Esophagus squamous epithelium (tissue), 5 donors: Measurements from ENCODE around the gene RUNDC1. TPM values are rescaled to one million over a fixed set of nuclear protein-coding genes. Genes with fewer than 3 reads are reported as not detected.

Experiments
- DNase-seq: peaks from one replicate; lab custom pipeline; 2025; lab: John Stamatoyannopoulos, UW
- H3K27ac ChIP-seq, 4 donors: fragments of 200-600 bp; sonication (generic); one replicate each; pipeline ENCODE4 v1.5.1; 2016 to 2019; ENCODE audit warnings: mild to moderate bottlenecking in 1 of 4
- H3K27me3 ChIP-seq, 4 donors: fragments of 200-600 bp; sonication (generic); 1 replicate in 3 of 4; 2 replicates in 1 of 4; pipeline versions ENCODE4 v1.5.1 to v1.6.0; 2017 to 2021; ENCODE audit warnings: antibody characterized with exemption in 1 of 4
- H3K36me3 ChIP-seq, 3 donors: fragments of 200-600 bp; sonication (generic); one replicate each; pipeline ENCODE4 v1.5.1; 2016 to 2019
- H3K4me1 ChIP-seq, 3 donors: fragments of 200-600 bp; sonication (generic); one replicate each; pipeline ENCODE4 v1.5.1; 2017 to 2019
- H3K4me3 ChIP-seq, 4 donors: fragments of 200-600 bp; sonication (generic); 1 replicate in 3 of 4; 2 replicates in 1 of 4; pipeline ENCODE4 v1.5.1; 2016 to 2019; ENCODE audit warnings: mild to moderate bottlenecking in 2 of 4, moderate library complexity in 1 of 4
- H3K9me3 ChIP-seq, 3 donors: fragments of 200-600 bp; sonication (generic); one replicate each; pipeline ENCODE4 v1.5.1; 2016 to 2019
- POLR2A ChIP-seq, 4 donors: fragments of 450-650 bp; IDR thresholded peaks; one replicate each; pipeline ENCODE4 v1.6.1; 2017; ENCODE audit warnings: antibody characterized with exemption in 4 of 4, mild to moderate bottlenecking in 4 of 4, moderate library complexity in 3 of 4
- WGBS, 2 donors: methylation state at CpG; one replicate each; pipeline ENCODE4 v1.1.5; 2018; 5-methylcytosine and 5-hydroxymethylcytosine counted together
- intact Hi-C: fragments of 100-400 bp; cut with DNase I; formaldehyde crosslinking; loops from one replicate; pipeline ENCODE4 v1.15.0; 2022
- small RNA-seq, 4 donors: library from RNA; depleted of rRNA; stranded (forward); fragments of <200 nt; gene quantifications; one replicate each; pipeline ENCODE3, GENCODE V24; 2016
- total RNA-seq, 4 donors: library from RNA; depleted of rRNA; stranded (reverse); fragments of >200 nt; gene quantifications; one replicate each; pipeline ENCODE4 v1.1.0, GENCODE V29; 2016
- TF ChIP-seq, protein P1 (sequence below), 6 experiments: fragments of 450-650 bp in 4 of 6; fragments of 200-600 bp in 2 of 6; sonication (generic) in 2 of 6; IDR thresholded peaks; one replicate each; pipeline ENCODE4 v1.5.1; 2016 to 2019; ENCODE audit warnings: antibody characterized with exemption in 6 of 6, mild to moderate bottlenecking in 4 of 6, moderate library complexity in 4 of 6
- donor health status: DM: yes; HTN: yes; CAD: no.

RUNDC1 gene
- total RNA-seq, 4 donors from 2014 or later = 7.4 to 9.8 (median 8.5) TPM

DNA sequence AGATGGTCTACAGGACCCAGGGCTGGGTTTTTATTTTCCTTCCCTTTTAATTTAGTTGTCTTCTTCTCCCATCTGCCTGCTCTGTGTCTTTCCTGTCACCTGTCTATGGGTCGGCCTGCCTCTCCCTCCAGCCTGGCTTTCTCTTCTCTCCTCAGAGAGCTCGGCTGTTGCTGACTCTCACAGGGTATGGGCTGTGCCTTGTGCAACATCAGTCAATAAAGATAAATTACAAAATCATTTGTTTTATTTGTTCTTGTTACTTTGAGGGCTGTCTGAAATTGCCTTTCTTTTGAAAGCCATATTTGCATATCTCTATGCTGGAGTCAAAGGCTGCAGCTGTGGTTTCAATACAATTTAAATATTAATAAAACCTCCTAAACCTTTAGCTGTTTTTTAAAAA lies 60.3 kb downstream of the RUNDC1 start:
- H3K9me3 ChIP-seq = no peaks in the 10 kb centered on the region
- no peak overlapping the region for H3K4me3 ChIP-seq
- DNase-seq = no peak
- no peak for TF ChIP-seq POLR2A (IDR thresholded peaks at IDR 0.05)
- TF ChIP-seq, protein P1, sequence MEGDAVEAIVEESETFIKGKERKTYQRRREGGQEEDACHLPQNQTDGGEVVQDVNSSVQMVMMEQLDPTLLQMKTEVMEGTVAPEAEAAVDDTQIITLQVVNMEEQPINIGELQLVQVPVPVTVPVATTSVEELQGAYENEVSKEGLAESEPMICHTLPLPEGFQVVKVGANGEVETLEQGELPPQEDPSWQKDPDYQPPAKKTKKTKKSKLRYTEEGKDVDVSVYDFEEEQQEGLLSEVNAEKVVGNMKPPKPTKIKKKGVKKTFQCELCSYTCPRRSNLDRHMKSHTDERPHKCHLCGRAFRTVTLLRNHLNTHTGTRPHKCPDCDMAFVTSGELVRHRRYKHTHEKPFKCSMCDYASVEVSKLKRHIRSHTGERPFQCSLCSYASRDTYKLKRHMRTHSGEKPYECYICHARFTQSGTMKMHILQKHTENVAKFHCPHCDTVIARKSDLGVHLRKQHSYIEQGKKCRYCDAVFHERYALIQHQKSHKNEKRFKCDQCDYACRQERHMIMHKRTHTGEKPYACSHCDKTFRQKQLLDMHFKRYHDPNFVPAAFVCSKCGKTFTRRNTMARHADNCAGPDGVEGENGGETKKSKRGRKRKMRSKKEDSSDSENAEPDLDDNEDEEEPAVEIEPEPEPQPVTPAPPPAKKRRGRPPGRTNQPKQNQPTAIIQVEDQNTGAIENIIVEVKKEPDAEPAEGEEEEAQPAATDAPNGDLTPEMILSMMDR (IDR thresholded peaks at IDR 0.05) = no peak
- intact Hi-C loops = no loop called here
- WGBS, 2 donors = 84 to 87% methylated on average over 2 of the region's 2 CpGs
- H3K36me3 ChIP-seq = peaks cover 0 to 6% (median 0%) of the 10 kb centered on the region in 3 donors
- H3K27ac ChIP-seq = no peak overlapping the region
- H3K27me3 ChIP-seq = no peaks in the 10 kb centered on the region
- no peaks in the 10 kb centered on the region for H3K4me1 ChIP-seq

DNA sequence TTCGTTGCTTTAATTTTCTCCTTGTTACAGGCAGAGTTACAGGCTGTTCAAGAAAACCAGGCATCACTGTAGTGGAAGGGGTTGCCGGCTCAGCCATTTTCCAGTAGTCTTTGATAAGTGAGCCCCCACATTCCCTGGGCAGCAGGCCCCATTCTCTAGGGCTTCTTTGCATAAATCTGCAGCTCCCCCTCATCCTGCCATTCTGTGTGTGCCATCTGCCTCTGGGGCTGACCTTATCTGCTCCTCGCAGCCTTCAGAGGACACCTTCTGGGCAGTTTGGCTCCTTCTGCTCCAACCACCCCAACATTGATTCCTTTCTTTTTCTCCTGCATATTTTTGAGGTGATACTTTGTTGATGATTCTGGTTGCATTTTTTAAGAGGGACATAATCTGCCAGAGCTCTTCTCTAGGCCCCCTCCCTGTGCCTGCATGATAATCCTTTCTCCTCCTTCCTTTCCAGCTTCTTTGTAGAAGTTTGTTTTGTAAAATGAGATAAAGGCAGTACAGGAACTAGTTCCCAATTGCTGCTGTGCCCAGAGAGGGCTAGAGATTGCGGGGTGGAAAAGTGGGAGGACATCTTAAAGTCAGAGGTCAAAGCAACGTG lies 61.8 kb downstream of the RUNDC1 start:
- H3K4me1 ChIP-seq = no peaks in the 10 kb centered on the region
- H3K27me3 ChIP-seq = no peaks in the 10 kb centered on the region
- no peak overlapping the region for H3K27ac ChIP-seq
- intact Hi-C loops = no loop called here
- no peak for DNase-seq
- TF ChIP-seq, protein P1 (IDR thresholded peaks at IDR 0.05) = no peak
- no peak for TF ChIP-seq POLR2A (IDR thresholded peaks at IDR 0.05)
- H3K4me3 ChIP-seq = no peak overlapping the region
- WGBS, 2 donors = 74 to 84% methylated on average over 5 of the region's 5 CpGs
- H3K36me3 ChIP-seq = peaks cover 0 to 6% (median 0%) of the 10 kb centered on the region in 3 donors
- H3K9me3 ChIP-seq = no peaks in the 10 kb centered on the region

Small RNA genes within 50 kb of the gene (small RNA-seq; reads per million reads assigned to genes)
- gene AARSD1 (0 reads per million in 4 donors), gene RF00561 (0 reads per million in 4 donors)

Other genes with a start within 250 kb of the RUNDC1 start
- gene EZH1, start 235.5 kb upstream of the RUNDC1 start, total RNA-seq = 10 to 100 TPM; 13.4 to 49.2 (median 22.0) TPM
- gene RAMP2, start 219.3 kb upstream of the RUNDC1 start, total RNA-seq = 10 to 100 TPM in 2 of 4 donors, 1 to 10 TPM in 1, not detected in 1; 4.7 to 23.3 (median 11.8) TPM
- gene VPS25, start 207.1 kb upstream of the RUNDC1 start, total RNA-seq = 10 to 100 TPM; 78.6 to 93.6 (median 83.0) TPM
- gene WNK4, start 200.0 kb upstream of the RUNDC1 start, total RNA-seq = 10 to 100 TPM in 1 of 4 donors, 1 to 10 TPM in 1, under 1 TPM in 2; 0.40 to 14.7 (median 3.9) TPM
- 100 to 1,000 TPM in 1 of 4 donors, 10 to 100 TPM in 3; 76.4 to 101 (median 94.8) TPM for gene COA3, start 181.9 kb upstream of the RUNDC1 start, total RNA-seq
- not detected for gene CNTD1, start 181.7 kb upstream of the RUNDC1 start, total RNA-seq
- 100 to 1,000 TPM in 1 of 4 donors, 10 to 100 TPM in 3; 81.5 to 100 (median 84.5) TPM for gene BECN1, start 156.3 kb upstream of the RUNDC1 start, total RNA-seq
- gene PSME3, start 147.2 kb upstream of the RUNDC1 start, total RNA-seq = 100 to 1,000 TPM in 1 of 4 donors, 10 to 100 TPM in 3; 91.0 to 121 (median 93.7) TPM
- gene AOC2, start 136.0 kb upstream of the RUNDC1 start, total RNA-seq = 1 to 10 TPM in 2 of 4 donors, under 1 TPM in 2; 0.61 to 2.1 (median 1.2) TPM
- 10 to 100 TPM in 1 of 4 donors, 1 to 10 TPM in 3; 3.3 to 24.0 (median 6.6) TPM for gene AOC3, start 129.4 kb upstream of the RUNDC1 start, total RNA-seq
- not detected for gene G6PC1, start 79.8 kb upstream of the RUNDC1 start, total RNA-seq
- gene AARSD1, start 16.1 kb upstream of the RUNDC1 start, total RNA-seq = 10 to 100 TPM; 14.2 to 25.9 (median 22.6) TPM
- 1 to 10 TPM in 1 of 4 donors, under 1 TPM in 1, not detected in 2; 0.27 to 1.1 TPM for gene PTGES3L, start 485 bp upstream of the RUNDC1 start, total RNA-seq
- 1,000 to 10,000 TPM in 3 of 4 donors, 100 to 1,000 TPM in 1; 775 to 1,810 (median 1,289) TPM for gene RPL27, start 17.9 kb downstream of the RUNDC1 start, total RNA-seq
- 10 to 100 TPM in 3 of 4 donors, 1 to 10 TPM in 1; 5.9 to 24.4 (median 13.6) TPM for gene IFI35, start 26.2 kb downstream of the RUNDC1 start, total RNA-seq
- gene VAT1, start 41.8 kb downstream of the RUNDC1 start, total RNA-seq = 100 to 1,000 TPM in 3 of 4 donors, 10 to 100 TPM in 1; 50.5 to 154 (median 110) TPM
- under 1 TPM in 3 of 4 donors, not detected in 1; 0.30 to 0.76 (median 0.53) TPM for gene RND2, start 44.7 kb downstream of the RUNDC1 start, total RNA-seq
- 10 to 100 TPM in 2 of 4 donors, 1 to 10 TPM in 2; 6.3 to 20.7 (median 9.8) TPM for gene BRCA1, start 144.8 kb downstream of the RUNDC1 start, total RNA-seq
- 10 to 100 TPM; 30.6 to 61.6 (median 42.0) TPM for gene NBR1, start 190.6 kb downstream of the RUNDC1 start, total RNA-seq
- 1 to 10 TPM in 3 of 4 donors, under 1 TPM in 1; 0.27 to 2.5 (median 1.6) TPM for gene TMEM106A, start 231.3 kb downstream of the RUNDC1 start, total RNA-seq
- gene CCDC200, start 248.1 kb downstream of the RUNDC1 start, total RNA-seq = not detected